GM12878 (cell line): ENCODE data around the gene ZMIZ2. TPM values are rescaled to one million over a fixed set of nuclear protein-coding genes. Genes with fewer than 3 reads are reported as not detected.

ENCODE experiments used
- ATAC-seq: fragments of 200-7000 bp; cut with Tn5 transposase; 3 replicates; pipeline ENCODE4 v1.9.1; 2020; ENCODE audit warnings: mild to moderate bottlenecking, moderate library complexity
- BruUV-seq: library from RNA; stranded (reverse); fragments of 400-500 nt; replicated peaks from 2 replicates; lab custom pipeline; 2021; lab: Mats Ljungman, UMichigan
- CTCF ChIA-PET: fragments of 300-600 bp; sonication (Branson Sonifier 250); formaldehyde crosslinking; extraction: SDS; loops from one replicate; lab custom pipeline; 2021; ENCODE audit warnings: inconsistent platforms; lab: Yijun Ruan, JAX
- POLR2A ChIA-PET: fragments of 350-600 bp; formaldehyde crosslinking; extraction: SDS; loops from one replicate; lab custom pipeline; 2021; ENCODE audit warnings: inconsistent platforms; lab: Charles Lee
- RAD21 ChIA-PET: fragments of 300-600 bp; sonication (Branson Sonifier 250); formaldehyde crosslinking; loops from one replicate; lab custom pipeline; 2023; ENCODE audit warnings: antibody characterized with exemption; ENCODE audit not compliant: unreplicated experiment; lab: Charles Lee
- SMC1A ChIA-PET: fragments of 300-600 bp; sonication (Branson Sonifier 250); formaldehyde crosslinking; loops from one replicate; lab custom pipeline; 2023; ENCODE audit not compliant: unreplicated experiment, uncharacterized antibody; lab: Charles Lee
- DNase-seq: peaks from one replicate; pipeline ENCODE4 v3.0.0-alpha.2; 2011; ENCODE audit warnings: low read depth, low spot score
- FAIRE-seq: peaks from 3 replicates; lab custom pipeline; 2011; peaks lifted over from hg19 to GRCh38; lab: Jason Lieb, UNC
- H2AFZ ChIP-seq: 2 replicates; pipeline ENCODE4 v1.6.0; 2011; ENCODE audit warnings: low read depth, low read length, control low read depth; ENCODE audit not compliant: control insufficient read depth
- H3K27ac ChIP-seq: 2 replicates; pipeline ENCODE4 v1.5.1; 2011; ENCODE audit warnings: control low read depth; ENCODE audit not compliant: control insufficient read depth, insufficient read depth
- H3K27me3 ChIP-seq, 2 experiments: replicated peaks in 1 of 2; 2 replicates each; pipeline versions ENCODE4 v1.6.0 to v1.6.1; 2011; ENCODE audit warnings: low read length in 1 of 2; ENCODE audit not compliant: control insufficient read depth in 2 of 2, insufficient read depth in 2 of 2
- H3K36me3 ChIP-seq, 2 experiments: 2 replicates each; pipeline ENCODE4 v1.5.1; 2011; ENCODE audit warnings: low read length in 1 of 2; ENCODE audit not compliant: control insufficient read depth in 2 of 2, insufficient read depth in 2 of 2
- H3K4me1 ChIP-seq: 2 replicates; pipeline ENCODE4 v1.6.1; 2011; ENCODE audit warnings: mild to moderate bottlenecking, low read length, moderate library complexity, mixed read lengths; ENCODE audit not compliant: control insufficient read depth, insufficient read depth
- H3K4me2 ChIP-seq: 2 replicates; pipeline ENCODE4 v1.6.0; 2011; ENCODE audit warnings: control low read depth; ENCODE audit not compliant: control insufficient read depth, insufficient read depth
- H3K4me3 ChIP-seq: fragments of 200-600 bp; sonication (generic); 2 replicates; pipeline ENCODE4 v1.5.1; 2016
- H3K79me2 ChIP-seq: 2 replicates; pipeline ENCODE4 v1.6.0; 2011; ENCODE audit warnings: low read length; ENCODE audit not compliant: control insufficient read depth, insufficient read depth
- H3K9ac ChIP-seq: 2 replicates; pipeline ENCODE4 v1.8.0; 2011; ENCODE audit warnings: low read length, control low read depth, mixed read lengths; ENCODE audit not compliant: control insufficient read depth, insufficient read depth
- H3K9me3 ChIP-seq: replicated peaks from 3 replicates; pipeline ENCODE4 v1.5.1; 2011; ENCODE audit warnings: mild to moderate bottlenecking, low read length; ENCODE audit not compliant: control insufficient read depth, insufficient read depth
- H4K20me1 ChIP-seq: 2 replicates; pipeline ENCODE4 v1.6.0; 2011; ENCODE audit not compliant: control insufficient read depth, insufficient read depth
- ETV6 ChIP-seq, 2 experiments: fragments of 450-650 bp in 1 of 2; IDR thresholded peaks in 1 of 2; conservative IDR thresholded peaks in 1 of 2; 2 replicates each; pipeline ENCODE4 v1.6.1; 2014; ENCODE audit warnings: antibody characterized with exemption in 1 of 2, borderline replicate concordance in 1 of 2, low read depth in 1 of 2, mild to moderate bottlenecking in 1 of 2, moderate library complexity in 1 of 2
- FOXM1 ChIP-seq: IDR thresholded peaks from 2 replicates; pipeline ENCODE4 v1.6.1; 2012; ENCODE audit warnings: low read depth, mild to moderate bottlenecking, inconsistent platforms, low read length, moderate library complexity
- TCF3 ChIP-seq: IDR thresholded peaks from 2 replicates; pipeline ENCODE4 v1.6.1; 2012; ENCODE audit warnings: low read depth, mild to moderate bottlenecking, low read length, borderline replicate concordance; ENCODE audit not compliant: insufficient read depth
- WGBS: methylation state at CpG from one replicate; pipeline ENCODE4 v1.1.6; 2016; ENCODE audit warnings: low lambda C conversion rate; ENCODE audit not compliant: insufficient replicate concordance, insufficient coverage; ENCODE audit errors: missing lambda C conversion rate; 5-methylcytosine and 5-hydroxymethylcytosine counted together
- in situ Hi-C: fragments of 300-500 bp; cut with MboI; formaldehyde crosslinking; loops from 9 replicates; pipeline ENCODE4 v1.14.3; 2018; ENCODE audit warnings: mixed read lengths
- intact Hi-C: fragments of 100-400 bp; cut with micrococcal nuclease; formaldehyde crosslinking; loops from one replicate; pipeline ENCODE4 v1.14.2; 2022; ENCODE audit not compliant: unreplicated experiment
- polyA plus RNA-seq, 11 experiments: library from polyadenylated mRNA; depleted of rRNA in 4 of 11; unstranded in 6 of 11; stranded (reverse) in 5 of 11; fragments of >200 nt; fragmentation: Nextera tagmentation in 4 of 11; fragmentation: Illumina TruSeq in 1 of 11; extraction: Ambion mirVana in 4 of 11; extraction: Trizol in 1 of 11; gene quantifications; 1 replicate in 1 of 11; 2 replicates in 10 of 11; pipeline versions ENCODE4 v1.2.1 to v1.2.3, GENCODE V29; 2011 to 2016; ENCODE audit warnings: inconsistent platforms in 2 of 11, missing spikeins in 2 of 11, low read depth in 1 of 11
- total RNA-seq, 4 experiments: library from RNA; depleted of rRNA in 3 of 4; stranded (reverse); fragments of >200 nt in 3 of 4; fragmentation: Illumina TruSeq in 1 of 4; extraction: Trizol in 1 of 4; gene quantifications; 2 replicates each; pipeline versions ENCODE4 v1.2.1 to v1.2.3, GENCODE V29; 2013 to 2021

The ZMIZ2 gene
- total and polyA plus RNA-seq, 10 of the 15 experiments (the other 5 are each of a cell fraction or from before 2014, with no cell fraction given) = 0.71 to 158 (median 17.0) TPM

DNA sequence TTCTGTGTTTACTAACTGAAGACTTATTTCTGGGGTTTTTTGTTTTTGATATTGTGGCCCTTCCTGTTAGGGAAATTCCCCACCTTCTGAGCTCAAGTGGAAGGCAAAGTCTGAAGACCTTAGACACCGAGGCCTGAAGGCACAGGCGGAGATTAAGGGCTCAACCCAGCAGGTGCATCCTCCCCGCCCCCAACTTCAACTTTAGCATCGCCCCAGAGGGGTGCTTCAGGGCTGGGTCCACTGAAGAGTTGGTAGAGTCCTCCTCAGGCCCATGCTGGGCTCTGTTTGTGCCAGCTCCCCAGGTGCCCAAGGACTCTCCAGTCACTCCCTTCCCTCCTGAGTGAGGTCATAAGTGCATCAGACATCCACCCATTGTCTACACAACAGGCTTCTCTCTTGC is 38.4 kb downstream of the ZMIZ2 start (continued):
- no peak for TF ChIP-seq ETV6 (conservative IDR thresholded peaks at IDR 0.05 in 1 of 2, IDR thresholded peaks at IDR 0.05 in 1 of 2; ENCODE audit: borderline replicate concordance in 1 of 2, low read depth in 1 of 2)

- ATAC-seq = no peak
- no peak for TF ChIP-seq ETV6 (conservative IDR thresholded peaks at IDR 0.05 in 1 of 2, IDR thresholded peaks at IDR 0.05 in 1 of 2; ENCODE audit: borderline replicate concordance in 1 of 2, low read depth in 1 of 2)
- TF ChIP-seq, all 136 proteins: peak for 0
- ChIA-PET CTCF (interaction anchor here (1.5 kb wide), 2 partner anchors 11 to 200 kb away, joined by 3 to 10 read pairs; no protein-coding TSS in a partner anchor), SMC1A (interaction anchor here (1.0 to 1.8 kb wide), 3 partner anchors 11 to 57 kb away, joined by 3 to 9 read pairs (median 3); no protein-coding TSS in a partner anchor), POLR2A (interaction anchor here (2.2 kb wide), 1 partner anchor 11 kb away, joined by 11 read pairs; no protein-coding TSS in a partner anchor), RAD21 (interaction anchor here (1.4 to 2.1 kb wide), 2 partner anchors 59 to 104 kb away, joined by 3 to 6 read pairs; no protein-coding TSS in a partner anchor)
- peaks cover 5% of the 10 kb centered on the region; the same call in 2 of the 3 replicates for H3K9me3 ChIP-seq
- H3K9ac ChIP-seq = no peak overlapping the region
- H3K4me1 ChIP-seq = peaks cover 4% of the 10 kb centered on the region
- no peak for DNase-seq
- intact Hi-C loops (no loop called here), in situ Hi-C loops (no loop called here)
- WGBS = 98% methylated on average over 3 of the region's 3 CpGs
- H3K27ac ChIP-seq = no peak overlapping the region
- no TSS peak for BruUV-seq
- H2AFZ ChIP-seq = no peak overlapping the region
- H3K4me2 ChIP-seq = no peak overlapping the region
- H3K79me2 ChIP-seq = no peaks in the 10 kb centered on the region
- H3K27me3 ChIP-seq = no peaks in the 10 kb centered on the region
- H3K4me3 ChIP-seq = no peak overlapping the region
- H4K20me1 ChIP-seq = no peaks in the 10 kb centered on the region
- no peak for FAIRE-seq
- H3K36me3 ChIP-seq = no peaks in the 10 kb centered on the region; a peak in 1 of 4 replicates
These were observed 39.1 kb downstream of the ZMIZ2 start for GRCh38 chr7:44787762-44788161.

DNA sequence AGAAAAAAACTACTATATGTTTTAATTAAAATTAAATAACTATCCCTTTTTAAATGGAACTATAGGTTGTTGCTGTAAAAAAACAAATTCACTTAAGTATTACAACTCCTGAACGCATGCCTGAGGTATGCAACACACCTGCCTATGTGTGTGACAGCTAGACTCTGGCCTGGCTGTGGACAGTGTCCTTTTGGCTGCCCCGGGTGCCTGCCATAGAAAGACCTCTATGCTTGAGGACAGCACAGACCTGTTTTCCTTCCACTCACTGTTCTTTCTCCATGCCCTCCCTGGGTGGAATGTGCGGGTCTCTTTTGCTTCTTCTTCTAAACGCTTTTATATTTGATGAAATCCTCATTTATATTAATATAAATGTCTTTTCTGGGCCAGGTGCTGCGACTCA is 41.3 kb downstream of the ZMIZ2 start:
- in situ Hi-C loops (no loop called here), intact Hi-C loops (no loop called here)
- no peak overlapping the region for H3K4me2 ChIP-seq
- no peaks in the 10 kb centered on the region for H4K20me1 ChIP-seq
- no peaks in the 10 kb centered on the region for H3K9me3 ChIP-seq
- ChIA-PET CTCF (interaction anchor here (0.6 kb wide), 1 partner anchor 35 kb away, joined by 3 read pairs; no protein-coding TSS in a partner anchor), SMC1A (no interaction called here), POLR2A (interaction anchor here (0.5 to 0.7 kb wide), 3 partner anchors 10 to 201 kb away, joined by 3 to 5 read pairs (median 5); no protein-coding TSS in a partner anchor), RAD21 (no interaction called here)
- H3K27ac ChIP-seq = no peak overlapping the region
- H3K27me3 ChIP-seq = no peaks in the 10 kb centered on the region
- H3K36me3 ChIP-seq = no peaks in the 10 kb centered on the region; a peak in 1 of 4 replicates
- no TSS peak for BruUV-seq
- ATAC-seq (no peak), DNase-seq (no peak), FAIRE-seq (no peak)
- no peak overlapping the region for H3K9ac ChIP-seq
- WGBS = 89% methylated on average over 5 of the region's 5 CpGs
- H3K4me3 ChIP-seq = no peak overlapping the region
- TF ChIP-seq TCF3 (no peak), FOXM1 (no peak)
- H3K4me1 ChIP-seq = peaks cover 4% of the 10 kb centered on the region
- no peak overlapping the region for H2AFZ ChIP-seq
- no peaks in the 10 kb centered on the region for H3K79me2 ChIP-seq
